ENCODE measurements around the gene CASZ1.

Gene CASZ1

GRCh38 chr1:10796029-10796944 is at the start of gene CASZ1:
TSS of gene CASZ1 (minus strand) at chr1:10796646. CDS start at chr1:10693889, 102,757 bp downstream.
- no peak for DNase-seq (ENCODE audit: low read depth in 2 of 2)

GRCh38 chr1:10843697-10844096 is 47.3 kb upstream of the CASZ1 start:
- no peak for DNase-seq (ENCODE audit: low read depth in 2 of 2)

- DNase-seq (ENCODE audit: low read depth in 2 of 2), result no peak
These were observed 44.7 kb upstream of the CASZ1 start for GRCh38 chr1:10841118-10841517.

- no peak for DNase-seq (ENCODE audit: low read depth in 2 of 2)
These were observed 42.8 kb upstream of the CASZ1 start for GRCh38 chr1:10839188-10839770.

GRCh38 chr1:10838541-10838940 is 42.1 kb upstream of the CASZ1 start:
- DNase-seq (ENCODE audit: low read depth in 2 of 2), result no peak

- no peak for DNase-seq (ENCODE audit: low read depth in 2 of 2)
These were observed 40.3 kb upstream of the CASZ1 start for GRCh38 chr1:10836726-10837125.

GRCh38 chr1:10835822-10836421 is 39.5 kb upstream of the CASZ1 start:
- no peak for DNase-seq (ENCODE audit: low read depth in 2 of 2)

- DNase-seq (ENCODE audit: low read depth in 2 of 2), result no peak
These were observed 39.0 kb upstream of the CASZ1 start for GRCh38 chr1:10835421-10835820.

- no peak for DNase-seq (ENCODE audit: low read depth in 2 of 2)
These were observed 38.4 kb upstream of the CASZ1 start for GRCh38 chr1:10834770-10835412.

GRCh38 chr1:10833630-10834557 is 37.4 kb upstream of the CASZ1 start:
- DNase-seq (ENCODE audit: low read depth in 2 of 2), result no peak

- no peak for DNase-seq (ENCODE audit: low read depth in 2 of 2)
These were observed 36.3 kb upstream of the CASZ1 start for GRCh38 chr1:10832703-10833102.

GRCh38 chr1:10830961-10831668 is 34.7 kb upstream of the CASZ1 start:
- no peak for DNase-seq (ENCODE audit: low read depth in 2 of 2)

GRCh38 chr1:10829965-10830515 is 33.6 kb upstream of the CASZ1 start:
- DNase-seq (ENCODE audit: low read depth in 2 of 2), result no peak

- no peak for DNase-seq (ENCODE audit: low read depth in 2 of 2)
These were observed 32.8 kb upstream of the CASZ1 start for GRCh38 chr1:10829067-10829818.

- no peak for DNase-seq (ENCODE audit: low read depth in 2 of 2)
These were observed 31.2 kb upstream of the CASZ1 start for GRCh38 chr1:10827377-10828333.

GRCh38 chr1:10825592-10825991 is 29.1 kb upstream of the CASZ1 start:
- DNase-seq (ENCODE audit: low read depth in 2 of 2), result no peak

- DNase-seq (ENCODE audit: low read depth in 2 of 2), result no peak
These were observed 28.5 kb upstream of the CASZ1 start for GRCh38 chr1:10824821-10825540.

GRCh38 chr1:10823000-10823401 is 26.6 kb upstream of the CASZ1 start:
- no peak for DNase-seq (ENCODE audit: low read depth in 2 of 2)
